ENCODE results near the gene CNIH3. TPM values are rescaled to one million over a fixed set of nuclear protein-coding genes. Genes with fewer than 3 reads are reported as not detected.

The CNIH3 gene
- total RNA-seq, 1 experiment from 2014 or later, result 4.2 TPM

DNA sequence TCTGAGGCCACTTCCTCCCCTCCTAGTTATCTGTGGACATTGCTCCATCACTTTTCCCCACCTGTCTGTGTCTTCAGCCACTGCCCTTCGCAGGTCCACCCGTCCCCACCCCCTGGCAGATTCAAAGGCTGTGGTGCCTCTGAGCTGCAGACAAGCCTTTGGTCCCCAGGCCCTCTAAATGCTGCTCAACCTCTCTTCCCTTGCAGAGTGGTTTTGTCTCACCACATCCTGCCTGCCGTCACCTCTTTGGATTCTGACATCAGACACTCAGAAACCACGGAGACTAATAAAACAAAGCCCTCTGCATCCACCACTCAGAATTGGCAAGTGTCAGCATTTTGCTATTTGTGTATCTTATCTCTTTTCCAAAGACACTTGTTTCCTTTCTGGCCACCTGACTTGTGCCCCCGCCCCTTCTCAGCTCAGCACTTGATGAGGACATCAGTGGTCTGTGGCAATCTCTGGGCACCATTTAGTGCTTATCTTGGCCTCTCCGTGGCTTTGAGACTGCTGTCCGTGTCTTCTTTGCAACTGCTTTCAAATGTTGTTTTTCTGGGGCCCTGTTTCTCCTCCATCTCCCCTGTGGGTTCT, 7.7 kb downstream of the CNIH3 start:
- no peak overlapping the region for H4K8ac ChIP-seq (replicated peaks; ENCODE audit: insufficient read length, low read depth, low read length)
- H2BK15ac ChIP-seq (ENCODE audit: low read depth, low read length), result no peak overlapping the region
- no peak overlapping the region for H3K4ac ChIP-seq (ENCODE audit: low read depth, low read length)
- H3K27ac ChIP-seq (ENCODE audit: insufficient read length, low read depth, low read length), result no peak overlapping the region
- H3K4me1 Mint-ChIP-seq, result no peaks in the 10 kb centered on the region
- H3K18ac ChIP-seq (ENCODE audit: insufficient read length, low read depth, low read length), result no peak overlapping the region
- H2BK20ac ChIP-seq (ENCODE audit: low read depth, low read length, poor library complexity, severe bottlenecking), result no peak overlapping the region
- TF ChIP-seq, protein P1, sequence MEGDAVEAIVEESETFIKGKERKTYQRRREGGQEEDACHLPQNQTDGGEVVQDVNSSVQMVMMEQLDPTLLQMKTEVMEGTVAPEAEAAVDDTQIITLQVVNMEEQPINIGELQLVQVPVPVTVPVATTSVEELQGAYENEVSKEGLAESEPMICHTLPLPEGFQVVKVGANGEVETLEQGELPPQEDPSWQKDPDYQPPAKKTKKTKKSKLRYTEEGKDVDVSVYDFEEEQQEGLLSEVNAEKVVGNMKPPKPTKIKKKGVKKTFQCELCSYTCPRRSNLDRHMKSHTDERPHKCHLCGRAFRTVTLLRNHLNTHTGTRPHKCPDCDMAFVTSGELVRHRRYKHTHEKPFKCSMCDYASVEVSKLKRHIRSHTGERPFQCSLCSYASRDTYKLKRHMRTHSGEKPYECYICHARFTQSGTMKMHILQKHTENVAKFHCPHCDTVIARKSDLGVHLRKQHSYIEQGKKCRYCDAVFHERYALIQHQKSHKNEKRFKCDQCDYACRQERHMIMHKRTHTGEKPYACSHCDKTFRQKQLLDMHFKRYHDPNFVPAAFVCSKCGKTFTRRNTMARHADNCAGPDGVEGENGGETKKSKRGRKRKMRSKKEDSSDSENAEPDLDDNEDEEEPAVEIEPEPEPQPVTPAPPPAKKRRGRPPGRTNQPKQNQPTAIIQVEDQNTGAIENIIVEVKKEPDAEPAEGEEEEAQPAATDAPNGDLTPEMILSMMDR (conservative IDR thresholded peaks at IDR 0.05), result no peak
- no peak overlapping the region for H2BK12ac ChIP-seq (ENCODE audit: insufficient read length, low read depth, low read length)
- H3K4me2 ChIP-seq (ENCODE audit: insufficient read depth, insufficient read length, low read length), result no peak overlapping the region
- no peak overlapping the region for H3K9ac ChIP-seq (ENCODE audit: extremely low read depth, insufficient read length, low read length)
- H3K56ac ChIP-seq (ENCODE audit: insufficient read length, low read depth, low read length), result no peak overlapping the region
- H3K9me3 Mint-ChIP-seq, result peaks cover 9 to 12% of the 10 kb centered on the region in 2 experiments
- peaks cover 7 to 8% (median 7%) of the 10 kb centered on the region in 3 experiments; a peak in 6 of 7 replicates for H3K36me3 Mint-ChIP-seq (ENCODE audit: insufficient read depth in 1 of 3, low read depth in 3 of 3)
- no CpG with 5 or more reads among the region's 7 CpGs for WGBS (ENCODE audit: extremely low coverage, insufficient read length, low lambda C conversion rate)
- no peak overlapping the region for H3K4me3 Mint-ChIP-seq
- no peak overlapping the region for H3K23ac ChIP-seq (ENCODE audit: insufficient read length, low read depth, low read length)
- H3K9me3 ChIP-seq (ENCODE audit: control insufficient read depth, low read depth, low read length), result no peaks in the 10 kb centered on the region
- no peak overlapping the region for H2AFZ ChIP-seq (ENCODE audit: low read length)
- H3K79me2 ChIP-seq (ENCODE audit: insufficient read depth, low read length), result no peaks in the 10 kb centered on the region
- H4K91ac ChIP-seq (ENCODE audit: insufficient read length, low read depth, low read length), result no peak overlapping the region
- no peak overlapping the region for H3T11ph ChIP-seq (ENCODE audit: low read length)
- H3K23me2 ChIP-seq (ENCODE audit: insufficient read length, low read depth, low read length, poor library complexity, severe bottlenecking), result no peaks in the 10 kb centered on the region
- no peak overlapping the region for H3K14ac ChIP-seq (ENCODE audit: insufficient read depth, low read length)
- no peaks in the 10 kb centered on the region for H4K20me1 ChIP-seq (ENCODE audit: control insufficient read depth, insufficient read depth, insufficient read length)
- H2AK5ac ChIP-seq (ENCODE audit: insufficient read length, low read length), result no peak overlapping the region
- no peak overlapping the region for H4K5ac ChIP-seq (ENCODE audit: insufficient read length, low read depth, low read length)
- H3K4me1 ChIP-seq (ENCODE audit: insufficient read depth, low read length), result no peaks in the 10 kb centered on the region
- H3K27ac Mint-ChIP-seq, result peak overlapping the region in 1 of 3 experiments; percentile 1; a peak in 1 of 7 replicates
- H2BK120ac ChIP-seq (ENCODE audit: low read depth, low read length, poor library complexity, severe bottlenecking), result no peak overlapping the region
- H3K27me3 Mint-ChIP-seq (ENCODE audit: low read depth), result peaks cover 49% of the 10 kb centered on the region
- H2BK5ac ChIP-seq (ENCODE audit: insufficient read length, low read length), result no peak overlapping the region
- peaks cover 4% of the 10 kb centered on the region; the same call in 1 of the 2 replicates for H3K27me3 ChIP-seq (ENCODE audit: insufficient read depth, low read length)
- no peak for DNase-seq
- no peaks in the 10 kb centered on the region for H3K79me1 ChIP-seq (ENCODE audit: insufficient read depth, low read depth, low read length, poor library complexity, severe bottlenecking)
